Activated CD8-positive, alpha-beta memory T cell treated with anti-CD3 and anti-CD28 coated beads, Interleukin-2, amount 50 U/mL, for 24 hours (primary cell): ENCODE data around the gene C17orf58.
"Not testable (repeated sequence)": the region's sequence is repeated elsewhere in the genome, so short reads cannot be mapped to it uniquely, and the experiment has no call there.

Experiments
- DNase-seq: peaks from one replicate; pipeline ENCODE4 v3.0.0-alpha.2; 2020; ENCODE audit errors: extremely low read depth

The C17orf58 gene

DNA sequence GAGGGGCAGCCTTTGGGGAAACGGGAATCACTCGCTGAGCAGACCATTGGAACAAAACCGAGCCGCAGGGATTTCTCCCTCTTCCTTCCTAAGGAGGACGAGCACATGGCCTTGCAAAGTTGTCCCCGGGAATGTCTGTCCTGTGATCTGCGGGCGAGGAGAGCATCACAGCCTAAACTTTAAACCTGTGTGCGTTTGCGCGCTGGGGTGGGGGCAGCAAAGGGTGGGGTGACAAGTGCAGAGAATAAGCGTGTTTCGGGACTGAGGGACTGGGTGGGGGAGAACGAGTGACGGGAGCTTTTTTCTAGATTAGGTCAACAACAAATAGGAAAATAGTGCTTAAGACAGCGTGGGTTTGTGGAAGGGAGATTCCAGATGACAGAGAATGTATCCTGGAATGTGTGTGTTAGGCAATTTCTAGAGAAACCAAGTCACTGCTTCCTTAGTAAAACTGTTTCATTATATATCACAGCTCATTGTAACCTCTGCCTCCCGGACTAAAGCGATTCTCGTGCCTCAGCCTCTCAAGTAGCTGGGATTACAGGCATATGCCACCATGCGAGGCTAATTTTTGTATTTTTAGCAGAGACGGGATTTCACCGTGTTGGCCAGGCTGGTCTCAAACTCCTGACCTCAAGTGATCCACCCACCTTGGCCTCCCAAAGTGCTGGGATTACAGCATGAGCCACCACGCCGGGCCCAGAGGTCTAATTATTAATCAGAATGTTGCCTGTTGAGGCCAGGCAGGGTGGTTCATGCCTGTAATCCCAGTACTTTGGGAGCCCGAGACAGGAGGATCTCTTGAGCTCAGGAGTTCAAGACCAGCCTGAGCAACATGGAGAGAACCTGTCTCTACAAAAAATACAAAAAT, at the start of gene C17orf58:
C17orf58 (minus strand) TSS at position 169 of the 871 bp plus-strand sequence. CDS start 271 bp downstream, outside the sequence.
- not testable (repeated sequence) for DNase-seq

DNA sequence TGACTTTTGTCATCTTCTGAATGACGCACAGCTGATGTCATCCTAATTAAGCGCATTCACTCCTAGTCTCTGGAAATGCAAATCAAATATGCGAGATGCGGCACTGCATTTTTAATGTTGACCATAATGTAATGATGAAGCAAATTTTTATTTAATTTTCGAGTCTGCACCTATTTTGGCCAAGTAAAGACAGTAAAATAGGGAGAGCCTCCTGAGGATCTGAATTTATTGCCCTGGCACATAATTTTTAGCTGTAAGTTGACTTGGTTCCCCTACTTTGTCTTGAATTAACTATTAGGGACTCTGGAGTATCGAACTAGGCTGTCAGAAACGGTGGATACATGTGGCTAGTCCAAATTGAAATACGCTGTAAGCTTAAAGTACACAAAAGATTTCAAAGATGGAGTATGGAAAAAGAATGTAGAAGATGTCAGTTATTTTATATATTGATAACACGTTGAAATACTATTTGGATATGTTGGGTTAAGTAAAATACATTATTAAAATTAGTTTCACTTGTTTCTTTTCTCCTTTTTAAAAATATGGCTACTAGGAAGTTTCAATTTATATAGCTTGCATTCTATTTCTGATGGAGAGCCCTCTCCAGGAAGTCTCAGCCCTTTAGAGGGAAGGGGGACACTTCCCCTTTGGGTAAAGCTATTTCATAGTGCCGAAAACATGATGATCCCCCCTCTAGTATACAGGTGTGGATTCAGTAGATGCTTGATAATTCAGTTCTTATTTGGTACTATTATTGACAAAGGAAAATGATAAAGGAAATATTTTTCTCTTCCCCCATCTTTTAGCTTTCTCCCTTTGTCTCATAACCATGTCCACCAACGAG, 40.3 kb upstream of the C17orf58 start:
- DNase-seq: no peak

DNA sequence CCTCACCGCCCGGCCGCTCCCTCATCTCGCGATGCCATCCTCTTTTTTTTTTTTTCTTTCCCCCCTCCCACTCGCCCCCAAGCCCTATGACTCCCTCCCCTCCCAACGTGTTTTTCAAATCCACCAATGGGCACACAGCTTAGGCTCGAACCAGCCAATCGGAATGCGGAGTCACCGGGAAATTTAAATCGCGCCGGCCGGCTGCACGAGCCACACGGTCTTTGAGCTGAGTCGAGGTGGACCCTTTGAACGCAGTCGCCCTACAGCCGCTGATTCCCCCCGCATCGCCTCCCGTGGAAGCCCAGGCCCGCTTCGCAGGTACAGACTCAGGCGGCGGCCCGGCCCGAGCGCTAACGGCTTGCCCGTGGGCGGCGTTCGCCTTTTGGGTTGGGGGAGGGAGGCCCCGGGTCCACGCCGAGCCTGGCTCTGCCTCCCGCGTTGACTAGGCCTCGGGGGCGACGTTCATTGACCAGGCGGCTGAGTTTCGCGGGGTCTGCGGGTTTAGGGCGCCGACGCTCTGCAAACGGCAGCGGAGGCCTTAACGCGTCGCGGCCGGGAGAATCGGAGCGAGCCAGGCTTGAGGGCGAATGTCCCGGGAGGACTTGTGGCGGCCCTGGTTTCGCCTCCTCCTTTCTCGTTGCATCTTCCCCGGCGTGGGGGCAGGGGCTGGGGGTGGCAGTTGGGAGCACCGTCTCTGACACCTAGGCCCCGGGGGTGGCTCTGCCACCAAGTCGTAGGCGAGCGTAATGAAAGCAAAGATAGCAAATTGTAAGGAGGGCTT, 39.4 kb upstream of the C17orf58 start, which contains the start of gene KPNA2:
KPNA2 (plus strand) TSS at position 213 of the 781 bp plus-strand sequence. CDS start 1,398 bp downstream, outside the sequence.
- DNase-seq: peak; percentile 74

DNA sequence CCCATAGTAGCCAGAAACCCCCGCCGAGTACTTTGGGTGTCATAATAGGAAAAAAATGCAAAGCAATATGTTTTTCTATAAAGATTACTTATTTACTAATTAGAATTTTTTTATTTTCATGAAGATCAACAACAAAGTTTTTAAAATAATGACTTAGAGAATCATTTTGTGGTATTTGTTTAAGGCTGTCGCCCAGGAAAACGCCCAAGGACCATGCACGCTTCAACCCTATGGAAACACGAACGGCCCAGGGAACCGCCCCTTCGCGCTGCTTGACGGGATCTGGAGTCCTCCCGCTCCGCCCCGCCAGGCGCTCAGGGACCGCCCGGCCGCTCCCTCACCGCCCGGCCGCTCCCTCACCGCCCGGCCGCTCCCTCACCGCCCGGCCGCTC, 38.9 kb upstream of the C17orf58 start:
- DNase-seq: peak; percentile 82

DNA sequence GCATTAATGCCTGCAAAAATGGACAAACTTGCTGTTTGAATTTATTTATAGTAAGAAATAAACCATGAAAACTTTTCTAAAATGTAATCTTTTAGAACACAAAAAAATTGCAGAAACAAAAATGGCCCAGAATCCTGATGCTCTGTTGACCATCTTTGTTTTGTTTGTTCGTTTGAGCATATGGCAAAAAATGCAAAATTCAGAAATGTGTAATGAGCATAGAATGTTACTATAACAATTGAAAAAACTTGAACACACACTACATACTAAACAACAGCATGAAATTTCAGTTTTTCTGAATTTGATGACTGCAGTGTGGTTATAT, 38.1 kb upstream of the C17orf58 start:
- no peak for DNase-seq

GRCh38 chr17:68033636-68034451, 37.6 kb upstream of the C17orf58 start:
- DNase-seq: no peak

- DNase-seq: no peak
These were observed 33.4 kb upstream of the C17orf58 start for GRCh38 chr17:68029512-68030215.

- not testable (repeated sequence) for DNase-seq
These were observed 26.3 kb upstream of the C17orf58 start for GRCh38 chr17:68022547-68022946.

GRCh38 chr17:68021963-68022362, 25.7 kb upstream of the C17orf58 start:
- DNase-seq: no peak

DNA sequence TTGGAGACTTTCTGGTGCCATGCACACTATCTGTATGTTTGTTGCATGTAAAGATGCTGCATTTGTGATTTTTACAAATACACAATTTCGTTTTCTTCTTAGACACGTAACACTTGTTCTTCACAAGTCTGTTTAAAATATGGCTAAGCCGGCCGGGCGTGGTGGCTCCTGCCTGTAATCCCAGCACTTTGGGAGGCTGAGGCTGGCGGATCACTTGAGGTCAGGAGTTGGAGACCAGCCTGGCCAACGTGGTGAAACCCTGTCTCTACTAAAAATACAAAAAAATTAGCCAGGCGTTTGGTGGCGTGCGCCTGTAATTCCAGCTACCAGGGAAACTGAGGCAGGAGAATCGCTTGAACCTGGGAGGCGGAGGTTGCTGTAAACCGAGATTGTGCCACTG, 24.5 kb upstream of the C17orf58 start:
- not testable (repeated sequence) for DNase-seq

DNA sequence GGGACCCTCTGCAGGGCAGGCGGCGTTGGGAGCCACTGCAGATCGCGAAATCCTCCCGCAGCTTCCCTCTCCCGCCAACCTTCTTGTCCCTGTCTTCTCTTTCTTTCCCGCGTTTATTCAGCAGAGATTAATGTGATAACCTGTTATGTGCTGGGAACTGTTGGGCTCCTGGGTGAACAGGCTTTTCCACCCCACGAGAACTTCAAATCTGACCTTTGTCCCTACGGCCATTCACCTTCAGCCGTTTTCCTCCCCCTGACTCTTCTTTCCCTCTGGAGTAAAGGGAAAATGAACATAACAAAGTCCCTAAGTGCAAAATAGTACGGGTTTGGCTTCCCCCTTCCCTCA, 24.1 kb upstream of the C17orf58 start:
- DNase-seq: no peak

DNA sequence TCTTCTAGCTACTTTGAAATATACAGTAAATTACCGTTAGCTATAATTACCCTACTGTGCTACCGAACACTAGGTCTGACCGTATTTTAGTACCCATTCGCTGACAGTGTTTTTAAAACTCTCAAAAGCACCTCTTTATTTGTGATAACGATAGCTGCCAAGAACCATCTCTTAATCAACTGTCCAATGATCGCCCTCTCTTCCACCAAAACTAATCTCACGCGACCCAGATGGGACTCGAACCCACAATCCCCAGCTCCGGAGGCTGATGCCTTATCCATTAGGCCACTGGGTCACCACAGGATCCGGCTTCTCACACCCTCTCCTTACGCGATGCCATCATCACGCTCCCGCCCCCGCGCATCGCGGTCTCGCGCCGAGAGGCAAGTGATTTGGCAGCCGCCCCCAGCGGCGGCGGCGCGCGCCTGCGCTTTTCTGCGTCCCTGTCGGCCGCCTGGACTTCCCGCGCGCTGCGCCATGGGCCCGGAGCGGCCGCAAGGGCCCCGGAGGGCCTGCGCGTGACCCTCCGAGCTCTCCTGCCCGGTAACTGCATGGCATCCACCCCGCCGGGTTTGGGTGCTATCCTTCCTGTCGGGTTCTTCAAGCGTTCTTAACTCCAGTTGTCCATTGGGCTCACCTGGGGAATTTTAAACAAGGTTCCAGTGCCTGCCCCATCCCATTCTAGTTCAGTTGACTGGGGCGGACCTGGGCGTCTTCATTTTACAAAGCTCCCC, 23.6 kb upstream of the C17orf58 start:
- DNase-seq: peak; percentile 98

DNA sequence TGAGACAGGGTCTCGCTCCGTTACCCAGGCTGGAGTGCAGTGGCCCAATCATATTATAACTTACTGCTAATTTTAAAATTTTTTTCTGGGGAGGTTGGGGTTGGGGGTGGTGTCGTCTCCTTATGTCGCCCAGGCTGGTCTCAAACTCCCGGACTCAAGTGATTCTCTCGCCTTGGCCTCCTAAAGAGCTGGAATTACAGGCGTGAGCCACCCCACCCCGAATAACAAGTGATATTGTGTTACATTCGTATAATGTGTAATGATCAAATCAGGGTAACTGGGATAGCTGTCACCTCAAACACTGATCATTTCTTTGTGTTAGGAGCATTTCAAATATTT, 23.0 kb upstream of the C17orf58 start:
- DNase-seq: no peak

DNA sequence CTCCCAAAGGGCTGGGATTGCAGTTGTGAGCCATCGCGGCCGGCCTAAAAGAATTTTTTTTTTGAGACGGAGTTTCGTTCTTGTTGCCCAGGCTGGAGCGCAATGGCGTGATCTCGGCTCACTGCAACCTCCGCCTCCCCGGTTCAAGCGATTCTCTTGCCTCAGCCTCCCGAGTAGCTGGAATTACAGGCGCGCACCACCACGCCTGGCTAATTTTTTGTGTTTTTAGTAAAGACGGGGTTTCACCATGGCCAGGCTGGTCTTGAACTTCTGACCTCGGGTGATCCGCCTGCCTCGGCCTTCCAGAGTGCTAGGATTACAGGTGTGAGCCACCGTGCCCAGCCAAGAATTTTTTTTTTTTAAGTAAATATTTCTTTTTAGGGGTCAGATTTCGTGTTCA, 22.2 kb upstream of the C17orf58 start:
- not testable (repeated sequence) for DNase-seq

GRCh38 chr17:68016838-68017237, 20.6 kb upstream of the C17orf58 start:
- no peak for DNase-seq

GRCh38 chr17:68015081-68015723, 18.9 kb upstream of the C17orf58 start:
- no peak for DNase-seq

- DNase-seq: no peak
These were observed 17.1 kb upstream of the C17orf58 start for GRCh38 chr17:68013385-68013784.

GRCh38 chr17:68011199-68011665, 15.0 kb upstream of the C17orf58 start:
- DNase-seq: no peak

DNA sequence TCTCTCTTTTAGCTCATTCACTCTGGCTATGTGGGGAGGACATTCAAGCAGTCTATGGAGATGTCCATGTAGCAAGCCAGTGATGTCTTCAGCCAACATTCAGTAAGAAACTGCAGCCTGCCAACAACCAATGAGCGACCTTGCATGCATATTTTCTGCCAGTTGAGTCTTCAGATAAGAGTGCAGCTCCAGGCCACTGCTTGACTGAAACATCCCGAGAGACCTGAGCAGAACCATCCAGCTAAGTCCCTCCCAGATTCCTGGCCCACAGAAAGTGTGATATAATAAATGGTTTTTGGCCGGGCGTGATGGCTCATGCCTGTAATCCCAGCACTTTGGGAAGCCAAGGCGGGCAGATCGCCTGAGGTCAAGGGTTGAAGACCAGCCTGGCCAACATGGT, 10.5 kb upstream of the C17orf58 start:
- no peak for DNase-seq
